PC-9 (cell line): ENCODE data around the gene CACNG7. TPM values are rescaled to one million over a fixed set of nuclear protein-coding genes. Genes with fewer than 3 reads are reported as not detected.

ENCODE experiments used
- Bru-seq: library from RNA; stranded (reverse); fragments of 400-500 nt; gene quantifications from one replicate; lab custom pipeline; 2021; lab: Mats Ljungman, UMichigan
- BruChase-seq, 2 experiments: library from RNA; stranded (reverse); fragments of 400-500 nt; gene quantifications; one replicate each; lab custom pipeline; 2021; lab: Mats Ljungman, UMichigan
- BruUV-seq: library from RNA; stranded (reverse); fragments of 400-500 nt; replicated peaks from 2 replicates; lab custom pipeline; 2021; lab: Mats Ljungman, UMichigan
- CTCF ChIA-PET: fragments of 300-600 bp; sonication (Branson Sonifier 250); formaldehyde crosslinking; loops from one replicate; lab custom pipeline; 2022; ENCODE audit warnings: antibody characterized with exemption; lab: Charles Lee
- POLR2A ChIA-PET: fragments of 300-600 bp; sonication (Branson Sonifier 250); formaldehyde crosslinking; loops from one replicate; lab custom pipeline; 2022; ENCODE audit warnings: antibody characterized with exemption; ENCODE audit not compliant: unreplicated experiment; lab: Charles Lee
- DNase-seq, 2 experiments: peaks; one replicate each; pipeline versions ENCODE4 v3.0.0 to v3.0.0-alpha.2; 2015 to 2022; ENCODE audit warnings: mixed read lengths in 1 of 2
- H2AFZ ChIP-seq: fragments of 200-600 bp; sonication (generic); 2 replicates; pipeline ENCODE4 v1.8.1; 2017; ENCODE audit warnings: antibody characterized with exemption
- H3F3A ChIP-seq: fragments of 200-600 bp; sonication (generic); 2 replicates; pipeline ENCODE4 v1.8.1; 2017; ENCODE audit warnings: antibody characterized with exemption, mild to moderate bottlenecking, low read depth; ENCODE audit not compliant: insufficient read depth
- H3K27ac ChIP-seq: fragments of 200-600 bp; sonication (generic); 2 replicates; pipeline ENCODE4 v1.6.1; 2016; ENCODE audit warnings: mixed run types
- H3K27me3 ChIP-seq: fragments of 200-600 bp; sonication (generic); 2 replicates; pipeline ENCODE4 v1.6.1; 2016; ENCODE audit warnings: low read depth, mixed run types; ENCODE audit not compliant: insufficient read depth
- H3K36me3 ChIP-seq: fragments of 200-600 bp; sonication (generic); 2 replicates; pipeline ENCODE4 v1.6.1; 2016; ENCODE audit warnings: low read depth, mixed run types
- H3K4me1 ChIP-seq: fragments of 200-600 bp; sonication (generic); replicated peaks from 2 replicates; pipeline ENCODE4 v1.6.1; 2016; ENCODE audit warnings: mixed run types; ENCODE audit not compliant: insufficient read depth
- H3K4me2 ChIP-seq: fragments of 200-600 bp; sonication (generic); 2 replicates; pipeline ENCODE4 v1.6.1; 2017; ENCODE audit warnings: mixed run types
- H3K4me3 ChIP-seq: fragments of 200-600 bp; sonication (generic); 2 replicates; pipeline ENCODE4 v1.6.1; 2016; ENCODE audit warnings: mixed run types
- H3K79me2 ChIP-seq: fragments of 200-600 bp; sonication (generic); 2 replicates; pipeline ENCODE4 v1.6.1; 2017; ENCODE audit warnings: low read depth, mixed run types
- H3K9me2 ChIP-seq: fragments of 200-600 bp; sonication (generic); 2 replicates; pipeline ENCODE4 v1.8.1; 2017; ENCODE audit warnings: mild to moderate bottlenecking; ENCODE audit not compliant: insufficient read depth
- H3K9me3 ChIP-seq: fragments of 200-600 bp; sonication (generic); 2 replicates; pipeline ENCODE4 v1.8.1; 2016; ENCODE audit warnings: low read depth; ENCODE audit not compliant: insufficient read depth
- H4K20me1 ChIP-seq: fragments of 200-600 bp; sonication (generic); 2 replicates; pipeline ENCODE4 v1.8.1; 2017; ENCODE audit not compliant: insufficient read depth
- CTCF ChIP-seq: fragments of 200-600 bp; sonication (generic); conservative IDR thresholded peaks from 2 replicates; pipeline ENCODE4 v1.6.1; 2017; ENCODE audit warnings: mixed run types, antibody characterized with exemption, mild to moderate bottlenecking, moderate library complexity
- EZH2 ChIP-seq: fragments of 200-600 bp; sonication (generic); IDR thresholded peaks from 2 replicates; pipeline ENCODE4 v1.8.0; 2017; ENCODE audit warnings: antibody characterized with exemption, low read depth
- intact Hi-C: fragments of 100-400 bp; cut with micrococcal nuclease; formaldehyde crosslinking; loops from one replicate; pipeline ENCODE4 v1.10.0; 2022; ENCODE audit not compliant: unreplicated experiment
- long read RNA-seq: library from polyadenylated mRNA; stranded (forward); transcript quantifications from one replicate; pipeline ENCODE4 v2.0.0, GENCODE V29; 2022
- total RNA-seq: library from RNA; stranded (reverse); gene quantifications from 2 replicates; pipeline ENCODE4 v1.2.3, GENCODE V29; 2021

Gene CACNG7
- total RNA-seq (not detected in 2 replicates), Bru-seq, nascent RNA (percentile 3 among the genes with signal in this experiment), BruChase-seq, experiment 1, labeled RNA remaining after a 2-hour chase (percentile 2 among the genes with signal in this experiment), BruChase-seq, experiment 2, labeled RNA remaining after a 6-hour chase (percentile 9 among the genes with signal in this experiment)
- long read RNA-seq, result 0 reads

- no TSS peak for BruUV-seq
- DNase-seq, result no peak
- Histone ChIP-seq H3K4me2 (no peak within 1 kb of the TSS), H3K79me2 (no peaks in the 10 kb centered on the region), H3K27me3 (peaks cover 22% of the 10 kb centered on the region), H3F3A (peaks cover 24% of the 10 kb centered on the region; the same call in 1 of the 2 replicates), H3K4me1 (peaks cover 22% of the 10 kb centered on the region), H2AFZ (no peak within 1 kb of the TSS), H4K20me1 (no peaks in the 10 kb centered on the region), H3K4me3 (no peak within 1 kb of the TSS), H3K36me3 (no peaks in the 10 kb centered on the region), H3K27ac (no peak within 1 kb of the TSS), H3K9me3 (no peaks in the 10 kb centered on the region), H3K9me2 (no peaks in the 10 kb centered on the region)
- TF ChIP-seq CTCF (no peak), EZH2 (no peak)
- POLR2A ChIA-PET, result no interaction called here
- intact Hi-C loops, result loop anchor here (5.0 kb wide), 1 partner anchor 113 kb away; no protein-coding TSS in a partner anchor
- CTCF ChIA-PET, result no interaction called here
Observed at GRCh38 chr19:53908935-53909415, at the start of gene CACNG7. Gene CACNG7 (plus strand): TSS chr19:53909278. CDS start chr19:53912832, 3,554 bp downstream.

GRCh38 chr19:53864308-53864836, 44.7 kb upstream of the CACNG7 start:
- peak overlapping the region; percentile 86 for H3K4me2 ChIP-seq
- TF ChIP-seq CTCF (no peak), EZH2 (no peak)
- BruUV-seq, result no TSS peak
- H3K27ac ChIP-seq, result peak overlapping the region; percentile 99
- peaks cover 34% of the 10 kb centered on the region for H3F3A ChIP-seq
- H3K4me3 ChIP-seq, result no peak overlapping the region
- H3K9me3 ChIP-seq, result no peaks in the 10 kb centered on the region
- peaks cover 28% of the 10 kb centered on the region for H3K4me1 ChIP-seq
- DNase-seq, result peak in 1 of 2 experiments; percentile 69
- intact Hi-C loops, result no loop called here
- ChIA-PET CTCF (interaction anchor here (0.5 kb wide), 2 partner anchors 11 to 55 kb away, joined by 3 to 5 read pairs; no protein-coding TSS in a partner anchor), POLR2A (interaction anchor here (0.6 kb wide), 1 partner anchor 16 kb away, joined by 19 read pairs; no protein-coding TSS in a partner anchor)
- H3K9me2 ChIP-seq, result no peaks in the 10 kb centered on the region
- H3K27me3 ChIP-seq, result no peaks in the 10 kb centered on the region
- no peaks in the 10 kb centered on the region for H3K36me3 ChIP-seq
- H3K79me2 ChIP-seq, result peaks cover 28% of the 10 kb centered on the region
- H4K20me1 ChIP-seq, result no peaks in the 10 kb centered on the region
- no peak overlapping the region for H2AFZ ChIP-seq

GRCh38 chr19:53865523-53865917, 43.6 kb upstream of the CACNG7 start:
- TSS peak; percentile 76 for BruUV-seq
- Histone ChIP-seq H3K27ac (peak overlapping the region; percentile 99), H3K27me3 (no peaks in the 10 kb centered on the region), H3F3A (peaks cover 34% of the 10 kb centered on the region), H3K36me3 (no peaks in the 10 kb centered on the region), H3K4me1 (peaks cover 28% of the 10 kb centered on the region), H3K9me3 (no peaks in the 10 kb centered on the region), H2AFZ (peak overlapping the region; percentile 63; the same call in 1 of the 2 replicates), H4K20me1 (no peaks in the 10 kb centered on the region), H3K9me2 (no peaks in the 10 kb centered on the region), H3K79me2 (peaks cover 32% of the 10 kb centered on the region), H3K4me2 (peak overlapping the region; percentile 86), H3K4me3 (peak overlapping the region; percentile 89)
- TF ChIP-seq CTCF, result no peak; the same call in 1 of the 2 replicates
- intact Hi-C loops, result loop anchor here (5.0 kb wide), 1 partner anchor 597 kb away; the partner anchor contains the start of gene LENG9
- POLR2A ChIA-PET, result interaction anchor here (0.6 to 3.5 kb wide), 7 partner anchors 22 to 1493 kb away, joined by 3 to 49 read pairs (median 7); partner anchors contain the start of genes CNOT3 and ZNF347
- DNase-seq, result peak in 1 of 2 experiments; percentile 53
- CTCF ChIA-PET, result interaction anchor here (1.0 to 1.2 kb wide), 2 partner anchors 24 to 158 kb away, joined by 3 read pairs; no protein-coding TSS in a partner anchor
